Coronary artery (tissue), 2 donors: Measurements from ENCODE around the gene SGCG.

ENCODE experiments used
- DNase-seq: peaks from one replicate; pipeline ENCODE4 v3.0.0-alpha.2; 2017; ENCODE audit warnings: low spot score
- H3K27ac ChIP-seq, 2 donors: fragments of 200-600 bp; sonication (generic); one replicate each; pipeline ENCODE4 v1.5.1; 2016 to 2019
- H3K4me3 ChIP-seq: fragments of 200-600 bp; sonication (generic); 2 replicates; pipeline ENCODE4 v1.5.1; 2016; ENCODE audit warnings: mild to moderate bottlenecking, moderate library complexity
- CTCF ChIP-seq: fragments of 200-600 bp; sonication (generic); IDR thresholded peaks from one replicate; pipeline ENCODE4 v1.5.1; 2019; ENCODE audit warnings: antibody characterized with exemption

SGCG gene

GRCh38 chr13:23146811-23147625 is 33.8 kb upstream of the SGCG start:
- DNase-seq, result no peak
- no peak for TF ChIP-seq CTCF

GRCh38 chr13:23147827-23148226 is 33.0 kb upstream of the SGCG start:
- no peak for DNase-seq
- no peak for TF ChIP-seq CTCF

More at GRCh38 chr13:23146811-23147625, 33.8 kb upstream of the SGCG start:
- Histone ChIP-seq H3K27ac (peak overlapping the region in 1 of 2 donors; percentile 41), H3K4me3 (peak overlapping the region; percentile 14)

GRCh38 chr13:23157781-23158180 is 23.0 kb upstream of the SGCG start:
- no peak overlapping the region for H3K4me3 ChIP-seq
- no peak for DNase-seq
- H3K27ac ChIP-seq, result no peak overlapping the region
- no peak for TF ChIP-seq CTCF

More at GRCh38 chr13:23147827-23148226, 33.0 kb upstream of the SGCG start:
- Histone ChIP-seq H3K27ac (no peak overlapping the region), H3K4me3 (no peak overlapping the region)

GRCh38 chr13:23159205-23159759 is 21.5 kb upstream of the SGCG start:
- no peak for TF ChIP-seq CTCF
- no peak for DNase-seq
- Histone ChIP-seq H3K27ac (no peak overlapping the region), H3K4me3 (peak overlapping the region; percentile 70)

GRCh38 chr13:23159760-23160637 is 20.8 kb upstream of the SGCG start:
- no peak for DNase-seq
- Histone ChIP-seq H3K27ac (no peak overlapping the region), H3K4me3 (peak overlapping the region; percentile 70)
- no peak for TF ChIP-seq CTCF

GRCh38 chr13:23160638-23161480 is 19.9 kb upstream of the SGCG start:
- H3K27ac ChIP-seq, result no peak overlapping the region
- H3K4me3 ChIP-seq, result peak overlapping the region; percentile 70
- TF ChIP-seq CTCF, result no peak
- no peak for DNase-seq
